ENCODE data around the gene AMBRA1.

DNA sequence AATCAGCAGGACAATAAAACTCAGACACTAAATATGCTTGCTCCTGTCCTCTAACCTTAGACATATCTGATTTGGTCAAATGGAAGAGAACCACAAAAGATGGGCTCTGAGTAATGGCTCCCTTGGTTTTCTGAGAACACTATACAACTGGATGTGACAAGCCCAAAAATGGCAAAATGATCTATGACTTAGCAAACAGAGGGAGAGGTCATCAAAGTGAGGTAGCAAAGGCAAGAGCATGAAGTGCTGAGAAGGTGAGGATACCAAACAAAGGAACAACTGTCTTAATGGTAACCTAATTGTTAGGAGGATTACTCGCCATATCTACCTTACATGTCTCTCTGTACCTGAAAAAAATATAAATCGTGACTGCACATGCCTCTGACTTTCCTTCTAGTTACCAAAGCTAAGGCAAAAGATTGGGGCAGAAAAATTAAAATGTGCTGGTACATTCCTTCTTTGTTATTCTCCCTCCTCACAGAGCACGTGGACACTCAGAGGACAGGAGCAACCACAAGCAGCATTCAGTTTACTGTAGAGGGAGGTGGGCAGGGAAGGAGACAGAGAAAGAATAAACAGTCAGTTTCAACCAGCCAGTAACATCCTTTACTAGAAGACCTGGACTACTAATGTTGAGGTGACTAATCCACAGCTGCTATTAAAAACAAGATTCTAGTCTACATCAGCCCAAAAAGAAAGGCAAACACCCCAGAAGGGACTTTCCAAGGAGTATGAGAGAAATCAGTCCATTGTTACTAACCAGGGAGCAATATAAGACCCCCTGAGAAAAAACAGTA, 88.8 kb downstream of the AMBRA1 start:
- no peak for TF ChIP-seq CTCF (IDR thresholded peaks at IDR 0.05)
- no peak for TF ChIP-seq POLR2A (IDR thresholded peaks at IDR 0.05; ENCODE audit: low read depth)
- no peak for TF ChIP-seq POLR2AphosphoS5 (IDR thresholded peaks at IDR 0.05)
